GM10248 (cell line): ENCODE data around the gene RBL2.
A peak's percentile ranks its signal among the peaks of the same experiment; 100 is the strongest.
"Not testable (repeated sequence)": the region's sequence is repeated elsewhere in the genome, so short reads cannot be mapped to it uniquely, and the experiment has no call there.

ENCODE experiments used
- CTCF ChIA-PET: fragments of 300-600 bp; sonication (Branson Sonifier 250); formaldehyde crosslinking; extraction: SDS; loops from one replicate; lab custom pipeline; 2021; ENCODE audit warnings: antibody characterized with exemption; lab: Yijun Ruan, JAX
- POLR2A ChIA-PET: fragments of 350-650 bp; sonication (Branson Sonifier 250); formaldehyde crosslinking; extraction: SDS; loops from one replicate; lab custom pipeline; 2020; ENCODE audit warnings: antibody characterized with exemption; lab: Yijun Ruan, JAX
- DNase-seq: peaks from one replicate; pipeline ENCODE4 v3.0.0; 2012; ENCODE audit errors: extremely low spot score
- CTCF ChIP-seq: IDR thresholded peaks from 2 replicates; pipeline ENCODE4 v1.5.1; 2012; ENCODE audit warnings: mild to moderate bottlenecking, low read depth; ENCODE audit errors: extremely low read depth, missing control alignments, control extremely low read depth

The RBL2 gene

GRCh38 chr16:53511403-53512280 lies 77.4 kb downstream of the RBL2 start:
- no peak for DNase-seq
- TF ChIP-seq CTCF, result no peak
- CTCF ChIA-PET, result interaction anchor here (0.9 to 1.0 kb wide), 3 partner anchors 14 to 38 kb away, joined by 3 to 4 read pairs (median 4); no protein-coding TSS in a partner anchor
- POLR2A ChIA-PET, result no interaction called here

- POLR2A ChIA-PET, DNase-seq: not testable (repeated sequence)
- CTCF ChIA-PET, result interaction anchor here (1.0 to 1.3 kb wide), 3 partner anchors 9 to 37 kb away, joined by 3 to 7 read pairs (median 4); partner anchors contain the start of gene AKTIP
These were observed 78.5 kb downstream of the RBL2 start for GRCh38 chr16:53512795-53513194.

- no peak for DNase-seq
- CTCF ChIA-PET, result interaction anchor here (1.8 kb wide), 1 partner anchor 9 kb away, joined by 7 read pairs; no protein-coding TSS in a partner anchor
- POLR2A ChIA-PET, result no interaction called here
- TF ChIP-seq CTCF, result no peak
These were observed 81.0 kb downstream of the RBL2 start for GRCh38 chr16:53515259-53515658.

GRCh38 chr16:53515811-53516210 lies 81.5 kb downstream of the RBL2 start:
- DNase-seq, result no peak
- CTCF ChIA-PET, result interaction anchor here (1.1 to 1.8 kb wide), 2 partner anchors 10 to 34 kb away, joined by 3 to 7 read pairs; no protein-coding TSS in a partner anchor
- POLR2A ChIA-PET, result no interaction called here
- TF ChIP-seq CTCF, result no peak

GRCh38 chr16:53517851-53518250 lies 83.6 kb downstream of the RBL2 start:
- no peak for TF ChIP-seq CTCF
- POLR2A ChIA-PET, result no interaction called here
- DNase-seq, result no peak
- CTCF ChIA-PET, result interaction anchor here (1.2 to 1.5 kb wide), 2 partner anchors 9 to 13 kb away, joined by 3 to 10 read pairs; no protein-coding TSS in a partner anchor

GRCh38 chr16:53518550-53519416 lies 84.5 kb downstream of the RBL2 start:
- ChIA-PET POLR2A (no interaction called here), CTCF (interaction anchor here (1.0 to 1.5 kb wide), 6 partner anchors 9 to 30 kb away, joined by 3 to 10 read pairs (median 3); no protein-coding TSS in a partner anchor)
- peak; percentile 72 for DNase-seq
- TF ChIP-seq CTCF, result no peak
